OCI-M1 (cell line): ENCODE data around the gene ASIC2.
"Not testable (repeated sequence)": the region's sequence is repeated elsewhere in the genome, so short reads cannot be mapped to it uniquely, and the experiment has no call there.

Experiments
- DNase-seq: peaks from one replicate; lab custom pipeline; 2025; lab: John Stamatoyannopoulos, UW

ASIC2 gene

DNA sequence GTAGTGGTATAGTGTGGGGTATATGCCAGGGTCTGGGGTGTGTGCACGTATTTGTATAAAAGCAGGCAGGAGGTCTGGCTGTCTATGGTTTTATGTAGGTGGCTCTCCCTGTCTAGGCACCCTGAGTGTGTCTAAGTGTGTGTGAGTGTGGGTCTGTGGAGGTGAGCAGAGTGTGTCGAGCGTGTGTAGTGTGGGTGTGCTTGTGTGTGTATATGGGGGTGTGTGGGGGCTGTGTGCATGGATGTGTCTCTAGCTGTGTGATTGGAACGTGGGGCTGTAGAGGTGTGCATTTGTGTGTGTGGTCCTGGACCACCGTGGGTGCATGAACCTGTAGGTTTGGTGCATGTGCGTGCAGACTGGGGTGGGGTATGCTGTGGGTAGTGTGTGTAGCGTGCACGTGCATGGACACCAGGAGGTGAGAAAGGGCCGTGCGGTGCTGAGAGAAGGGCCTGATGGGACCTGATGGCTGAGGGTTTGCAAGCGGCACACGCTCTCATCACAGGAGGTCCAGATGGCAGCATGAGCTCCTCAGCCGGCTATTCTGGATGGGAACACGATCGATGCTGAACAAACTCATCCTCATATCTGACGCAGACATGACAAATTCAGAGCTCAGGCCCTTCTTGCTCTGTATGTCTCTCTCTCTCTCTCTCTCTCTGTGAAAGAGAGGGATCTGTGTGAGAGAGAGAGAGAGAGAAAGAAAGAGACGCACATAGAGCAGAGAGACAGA lies 273.8 kb downstream of the ASIC2 start:
- no peak for DNase-seq

DNA sequence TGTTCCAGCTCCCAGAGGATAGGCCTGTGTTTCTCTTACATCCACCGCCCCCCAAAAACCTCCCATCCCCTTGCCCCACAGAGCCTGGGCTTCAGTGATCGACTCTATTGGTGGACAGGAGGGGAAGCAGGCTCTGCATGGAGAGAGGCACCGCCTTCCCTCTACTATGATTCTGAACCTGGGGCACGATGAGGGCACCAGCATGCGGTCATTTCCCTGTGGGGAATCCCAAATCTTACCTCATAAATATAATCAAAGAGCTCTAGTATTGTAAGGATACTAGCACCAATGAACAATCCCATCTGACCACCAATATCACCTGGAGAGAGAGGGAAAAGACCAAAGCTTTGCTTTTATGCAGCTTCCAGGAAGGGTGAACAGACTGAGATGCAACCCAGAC lies 275.7 kb downstream of the ASIC2 start:
- no peak for DNase-seq

DNA sequence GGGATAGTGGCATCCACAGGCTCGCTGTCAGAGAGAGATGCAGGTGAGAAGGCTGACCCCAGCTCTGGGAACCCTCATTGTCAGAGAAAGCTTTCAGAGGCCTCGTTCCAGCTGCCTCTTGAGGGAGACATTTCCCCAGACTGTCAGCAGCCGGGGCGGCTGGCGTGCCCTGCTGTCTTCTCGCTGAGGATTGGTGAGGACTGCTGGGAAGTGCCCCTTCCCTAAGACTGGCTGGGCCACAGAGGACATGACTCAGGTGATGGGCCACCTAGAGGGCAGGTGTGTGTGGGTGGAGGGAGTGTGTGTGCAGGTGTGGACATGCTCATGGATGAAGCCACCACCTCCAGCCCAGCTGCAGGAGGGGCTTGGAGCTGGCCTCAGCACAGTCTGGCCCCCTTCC lies 276.2 kb downstream of the ASIC2 start:
- DNase-seq, result no peak

DNA sequence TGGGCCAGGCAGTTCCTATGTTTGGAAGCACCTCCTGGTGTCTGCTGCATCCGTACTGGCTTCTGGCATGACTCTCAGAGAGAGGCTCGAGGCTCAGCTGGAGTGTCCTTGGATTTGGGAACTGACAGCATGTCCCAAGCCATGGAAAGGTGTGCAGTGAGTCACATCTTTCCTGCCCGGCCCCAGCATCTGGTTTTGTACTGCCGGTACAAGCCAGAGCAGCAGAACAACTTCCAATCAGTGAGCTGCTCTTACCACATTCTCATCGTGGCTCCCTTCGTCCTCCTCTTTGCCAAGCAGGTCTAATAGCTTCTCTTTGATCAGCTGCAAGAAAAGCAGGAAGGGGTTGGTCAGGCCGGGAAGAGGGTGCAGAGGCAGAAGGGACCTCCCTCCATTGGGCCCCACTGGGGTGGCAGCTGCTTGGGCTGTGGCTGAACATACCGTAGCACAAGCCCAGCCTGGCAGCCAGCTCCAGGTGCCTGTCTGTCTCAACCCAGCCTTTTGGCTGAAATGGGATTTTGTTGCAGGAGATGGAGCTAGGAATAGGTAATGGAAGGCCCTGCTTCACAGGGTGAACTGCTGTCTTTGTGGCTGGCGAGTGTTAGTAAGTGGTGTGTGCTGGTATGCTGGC lies 277.3 kb downstream of the ASIC2 start:
- DNase-seq, result no peak

DNA sequence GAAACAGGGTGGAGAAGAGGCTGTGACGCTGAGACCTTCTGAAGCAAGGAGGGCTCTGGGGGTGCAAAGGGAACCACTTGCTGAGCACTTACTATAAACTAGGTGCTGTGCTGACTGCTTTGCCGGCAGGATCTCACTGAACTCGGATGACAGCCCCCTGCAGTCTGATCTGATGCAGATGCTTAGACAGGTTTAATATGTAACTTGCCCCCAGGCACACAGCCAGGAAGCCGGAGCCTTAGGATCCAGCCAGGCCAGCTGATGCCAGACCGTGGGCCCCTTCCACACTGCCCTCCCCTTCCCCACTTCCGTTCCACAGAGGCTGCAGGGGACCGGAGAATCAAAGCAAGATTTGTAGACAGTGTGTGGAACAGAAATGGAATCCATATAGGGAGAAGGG lies 278.3 kb downstream of the ASIC2 start:
- no peak for DNase-seq

DNA sequence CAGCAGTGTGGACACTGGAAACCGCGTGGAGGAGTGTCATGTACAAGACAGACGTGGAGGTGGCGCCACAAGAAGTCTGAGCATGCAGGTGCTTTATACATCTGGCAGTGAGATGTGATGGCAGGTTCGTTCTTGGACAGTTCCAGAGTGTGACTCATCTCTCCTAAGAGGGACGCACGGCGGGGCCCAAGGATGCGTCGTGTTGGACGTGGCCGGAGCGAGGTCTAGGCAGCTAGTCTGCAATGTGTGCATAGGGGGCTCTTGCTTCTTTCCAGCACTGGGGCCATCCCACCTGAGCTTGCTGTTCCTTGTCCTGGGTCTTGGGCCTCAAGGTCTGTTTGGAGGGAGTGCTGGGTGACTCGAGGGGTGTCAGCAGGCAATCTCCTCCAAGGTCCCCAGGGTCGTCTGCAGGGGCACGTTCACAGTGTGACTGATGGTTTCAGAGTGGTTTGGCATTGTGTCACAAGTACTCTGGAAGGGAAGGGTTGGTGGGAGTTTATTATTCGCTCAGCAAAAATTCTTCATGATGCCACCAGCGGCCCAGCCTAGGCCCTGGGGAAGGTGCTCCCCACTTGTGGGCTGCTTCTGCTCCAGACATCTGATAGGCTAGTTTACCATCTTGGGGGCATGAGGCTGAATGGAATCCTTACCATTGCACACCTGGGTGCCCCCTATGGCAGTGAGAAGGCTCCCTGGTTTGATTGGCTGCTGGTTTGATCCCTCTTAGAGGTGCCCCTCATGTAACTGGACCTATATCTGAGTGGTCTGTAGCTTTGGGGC lies 279.3 kb downstream of the ASIC2 start:
- DNase-seq, result no peak

DNA sequence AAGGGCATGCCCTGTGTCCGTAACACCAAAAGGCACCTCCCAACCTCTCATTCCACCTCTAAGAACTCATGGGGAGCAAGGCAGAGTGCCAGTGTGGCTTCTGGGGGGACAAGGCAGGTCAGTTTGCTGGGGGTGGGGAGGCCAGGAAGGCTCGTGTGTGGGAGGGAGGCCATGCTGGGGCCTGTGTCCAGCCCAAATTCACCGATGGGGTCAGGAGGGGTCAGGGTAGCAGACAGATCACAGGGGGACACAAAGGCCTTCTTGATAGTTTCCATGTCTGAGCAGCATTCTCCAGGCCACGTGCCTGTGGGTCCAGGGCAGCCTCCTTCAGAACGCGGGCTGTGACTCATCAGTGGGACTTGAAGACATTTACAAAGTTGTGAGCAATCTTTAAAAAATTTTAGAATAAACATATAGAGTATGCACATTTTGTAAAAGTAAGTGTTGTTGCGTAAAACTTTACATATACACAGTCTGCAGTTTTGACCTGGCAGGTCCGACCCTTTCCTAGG lies 280.5 kb downstream of the ASIC2 start:
- DNase-seq, result no peak

DNA sequence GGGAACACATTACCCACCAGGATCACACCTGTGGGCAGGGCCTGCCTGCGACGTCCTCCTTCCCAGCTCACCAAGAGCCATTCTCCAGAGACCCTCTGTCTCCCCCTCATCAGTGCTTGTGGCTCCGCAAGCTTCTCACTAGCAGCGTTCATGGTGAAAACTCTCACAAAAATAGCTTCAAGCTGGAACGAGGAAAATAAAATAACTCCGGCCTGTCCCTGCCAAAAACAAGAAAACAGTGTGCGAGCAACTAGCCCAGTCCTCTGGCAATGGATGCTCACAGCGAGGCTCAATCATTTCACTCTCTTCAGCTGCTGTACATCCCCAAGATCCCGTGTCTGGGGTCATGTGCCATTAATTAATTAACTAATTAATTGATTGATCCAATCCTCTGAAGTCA lies 283.5 kb downstream of the ASIC2 start:
- no peak for DNase-seq

DNA sequence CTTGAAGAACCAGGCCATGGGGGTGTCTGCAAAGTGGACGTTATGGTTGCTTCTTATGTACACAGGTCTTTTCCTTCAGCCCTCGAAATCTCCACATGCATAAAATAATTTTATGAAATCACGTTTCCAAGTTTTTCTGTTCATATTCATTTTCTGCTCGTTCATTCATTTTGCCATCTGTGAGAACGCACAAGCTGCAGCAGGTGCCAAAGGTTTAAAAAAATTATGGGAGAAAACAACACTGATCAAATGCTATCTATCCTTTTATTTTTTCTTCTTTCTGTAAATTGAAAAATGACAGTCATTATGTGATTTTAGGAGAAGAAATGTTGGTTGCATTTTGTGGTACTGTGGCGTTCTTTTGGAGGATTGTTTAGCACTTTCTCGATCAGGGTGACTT lies 285.9 kb downstream of the ASIC2 start:
- DNase-seq, result no peak

DNA sequence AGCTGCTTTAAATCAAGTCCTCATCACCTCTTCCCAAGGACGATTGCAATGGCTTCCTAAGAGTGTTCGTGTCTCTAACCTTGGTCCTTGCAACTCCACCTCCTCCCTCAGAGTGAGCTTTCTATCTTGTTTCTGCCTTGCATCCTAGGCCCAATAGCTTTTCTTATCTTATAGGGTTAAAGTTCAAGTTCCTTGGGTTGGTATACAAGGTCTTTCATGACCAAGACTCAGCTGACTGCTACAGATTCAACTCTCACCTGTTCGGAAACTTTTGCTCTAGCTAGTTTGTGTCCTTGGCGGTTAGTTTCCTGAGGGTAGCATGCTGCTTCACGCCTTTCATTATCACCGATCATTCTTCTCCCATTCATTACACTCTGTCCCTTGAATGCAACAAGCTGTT lies 290.8 kb downstream of the ASIC2 start:
- DNase-seq, result no peak

DNA sequence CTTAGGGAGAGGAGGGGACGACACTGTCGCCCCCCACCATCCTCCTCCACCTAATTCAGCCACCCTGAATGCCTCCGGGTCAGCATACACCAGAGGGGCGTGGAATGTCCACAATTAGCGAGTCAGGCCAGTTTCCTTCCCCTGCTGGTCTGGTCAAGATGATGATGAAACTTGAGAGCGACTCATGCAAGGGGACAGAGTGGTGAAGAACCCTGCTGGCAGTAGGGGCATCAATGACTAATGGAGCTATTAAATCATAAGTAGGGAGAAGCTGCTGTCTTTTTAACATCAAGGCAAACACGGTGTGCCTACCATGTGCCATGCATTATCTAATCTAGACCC lies 294.2 kb downstream of the ASIC2 start:
- no peak for DNase-seq

DNA sequence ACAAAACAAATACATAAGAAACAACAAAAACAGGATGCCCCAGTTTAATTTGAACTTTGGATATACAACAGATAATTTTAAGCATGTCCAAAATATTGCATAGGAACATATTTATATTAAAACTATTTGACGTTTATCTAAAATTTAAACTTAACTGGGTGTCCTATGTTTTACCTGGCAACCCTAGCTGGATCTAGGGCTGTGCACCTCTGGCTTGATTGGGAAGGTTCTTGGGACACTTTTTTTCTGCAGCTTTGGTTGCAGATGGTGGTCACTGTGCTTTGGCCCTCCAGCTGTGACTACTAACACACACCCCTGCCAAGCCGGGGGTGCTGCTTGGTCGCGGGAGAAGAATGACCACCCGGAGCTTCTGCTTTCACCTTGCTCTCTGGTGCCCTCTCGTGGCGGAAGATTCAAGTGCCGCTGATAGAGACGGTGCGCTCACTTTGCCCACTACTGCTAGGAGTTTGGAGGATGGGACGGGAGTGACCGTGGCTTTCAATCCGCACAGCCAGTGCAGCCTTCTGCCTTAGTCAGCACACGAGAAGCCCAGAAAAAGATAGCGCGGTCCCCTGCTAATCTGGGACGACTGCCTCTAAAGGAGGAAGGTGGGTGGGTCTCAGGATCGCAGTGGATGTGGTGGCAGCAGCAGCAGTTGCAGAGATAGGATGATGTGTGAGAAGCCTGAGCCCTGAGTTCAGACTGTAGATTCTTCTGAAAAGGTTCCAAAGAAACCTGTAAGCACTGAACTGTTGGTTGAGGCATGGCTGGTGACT lies 294.8 kb downstream of the ASIC2 start:
- peak; percentile 80 for DNase-seq

DNA sequence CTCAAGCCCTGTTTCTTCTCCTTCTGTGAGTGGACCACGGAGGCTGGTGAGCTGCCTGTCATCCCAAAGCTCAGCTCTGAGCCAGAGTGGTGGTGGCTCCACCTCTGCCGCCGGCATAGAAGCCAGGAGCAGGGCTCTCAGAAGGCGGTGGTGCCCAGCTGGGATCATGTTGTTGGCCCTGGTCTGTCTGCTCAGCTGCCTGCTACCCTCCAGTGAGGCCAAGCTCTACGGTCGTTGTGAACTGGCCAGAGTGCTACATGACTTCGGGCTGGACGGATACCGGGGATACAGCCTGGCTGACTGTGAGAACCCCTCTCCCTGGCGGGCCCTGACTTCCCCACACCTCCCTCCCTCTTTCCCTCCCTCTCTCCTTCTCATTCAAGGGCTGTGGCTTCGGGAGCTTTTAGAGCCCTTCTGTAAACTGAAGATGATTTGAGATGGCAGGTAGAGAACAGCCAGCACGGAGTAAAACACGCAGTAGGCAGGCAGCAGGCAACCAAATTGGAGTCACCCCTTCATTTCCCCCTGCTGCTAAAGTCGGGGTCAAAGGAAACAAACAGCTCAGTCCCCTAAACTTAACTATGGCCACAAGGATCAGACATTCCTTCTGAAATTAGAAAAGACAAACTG lies 297.6 kb downstream of the ASIC2 start:
- no peak for DNase-seq

DNA sequence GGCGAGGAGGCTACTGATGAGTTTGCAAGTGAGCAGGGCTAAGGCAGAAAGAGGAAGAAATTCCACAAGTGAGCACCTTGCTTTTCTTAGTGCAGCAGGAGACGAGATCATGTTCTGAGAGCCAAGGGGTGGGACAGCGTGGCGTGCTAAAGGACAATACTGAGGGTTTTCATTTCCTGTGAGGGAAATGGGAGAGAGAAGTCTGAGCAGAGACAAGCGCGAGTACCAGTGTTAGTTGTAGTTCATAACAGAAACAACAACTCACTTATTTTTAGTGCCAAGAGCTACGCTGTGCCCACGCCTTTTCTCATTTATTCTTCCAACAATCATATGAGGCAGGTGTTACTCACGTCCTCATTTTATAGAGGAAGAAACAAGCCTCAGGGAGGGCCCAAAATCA lies 299.1 kb downstream of the ASIC2 start:
- DNase-seq, result no peak

DNA sequence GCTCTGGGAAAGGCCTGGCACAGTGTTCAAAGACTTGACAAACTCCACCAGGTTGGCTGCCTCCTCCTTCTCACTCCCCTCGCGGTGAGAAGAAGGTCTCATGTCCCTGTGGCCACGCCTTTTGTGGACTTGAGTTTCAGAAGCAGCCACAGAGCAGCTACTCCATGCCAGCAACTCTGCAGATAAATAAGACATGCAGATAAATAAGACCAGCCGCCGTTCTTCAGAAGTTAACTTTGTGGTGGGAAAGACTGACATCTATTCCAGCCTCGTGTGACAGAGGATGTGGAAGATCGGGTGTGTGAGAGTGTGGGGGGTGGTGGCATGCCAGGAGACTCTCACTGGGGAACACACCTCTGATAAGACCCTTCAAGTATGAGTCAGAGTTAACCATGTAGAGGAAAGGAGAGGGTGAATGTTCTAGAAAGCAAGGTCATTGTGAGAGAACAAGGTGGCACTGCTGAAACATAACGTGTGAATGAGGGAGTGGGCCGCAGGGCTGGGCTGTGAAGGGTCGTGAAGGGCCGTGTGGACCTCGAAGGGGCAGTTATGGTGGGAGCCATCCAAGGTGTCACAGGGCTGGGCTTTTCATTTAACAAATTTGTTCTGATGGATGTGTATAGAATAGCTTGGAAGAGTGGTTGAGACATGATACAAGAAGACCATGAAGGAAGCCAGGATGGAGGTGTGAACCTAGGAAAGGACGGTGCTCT lies 300.6 kb downstream of the ASIC2 start:
- DNase-seq, result peak; percentile 21

DNA sequence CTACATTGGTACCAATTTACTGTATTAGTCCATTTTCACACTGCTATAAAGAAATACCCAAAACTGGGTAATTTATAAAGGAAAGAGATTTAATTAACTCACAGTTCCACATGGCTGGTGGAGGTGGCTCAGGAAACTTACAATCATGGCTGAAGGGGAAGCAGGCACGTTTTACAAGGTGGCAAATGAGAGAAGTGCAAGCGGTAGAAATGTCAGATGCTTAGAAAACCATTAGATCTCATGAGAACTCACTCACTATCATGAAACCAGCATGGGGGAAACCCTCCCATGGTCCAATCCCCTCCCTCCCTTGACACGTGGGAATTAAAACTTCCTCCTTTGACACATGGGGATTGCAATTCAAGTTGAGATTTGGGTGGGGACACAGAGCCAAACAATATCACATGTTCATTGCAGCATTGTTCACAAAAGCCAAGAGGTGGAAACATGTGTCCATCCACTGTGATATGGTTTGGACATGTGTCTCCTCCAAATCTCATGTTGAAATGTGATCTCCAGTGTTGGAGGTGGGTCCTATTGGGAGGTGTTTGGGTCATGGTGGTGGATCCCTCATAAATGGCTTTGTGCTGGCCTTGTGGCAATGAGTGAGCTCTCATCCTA lies 304.5 kb downstream of the ASIC2 start:
- no peak for DNase-seq

DNA sequence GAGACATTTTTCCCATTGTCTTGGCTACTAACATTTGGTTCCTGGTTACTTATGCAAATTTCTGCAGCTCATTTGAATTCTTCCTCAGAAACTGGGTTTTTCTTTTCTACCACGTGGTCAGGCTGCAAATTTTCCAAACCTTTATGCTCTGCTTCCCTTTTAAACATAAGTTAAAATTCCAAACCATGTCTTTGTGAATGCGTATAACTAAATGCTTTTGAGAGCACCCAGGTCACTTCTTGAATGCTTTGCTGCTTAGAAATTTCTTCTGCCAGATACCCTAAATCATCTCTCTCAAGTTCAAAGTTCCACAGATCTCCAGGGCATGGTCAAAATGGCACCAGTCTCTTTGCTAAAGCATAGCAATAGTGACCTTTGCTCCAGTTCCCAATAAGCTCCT lies 305.2 kb downstream of the ASIC2 start:
- DNase-seq, result not testable (repeated sequence)

DNA sequence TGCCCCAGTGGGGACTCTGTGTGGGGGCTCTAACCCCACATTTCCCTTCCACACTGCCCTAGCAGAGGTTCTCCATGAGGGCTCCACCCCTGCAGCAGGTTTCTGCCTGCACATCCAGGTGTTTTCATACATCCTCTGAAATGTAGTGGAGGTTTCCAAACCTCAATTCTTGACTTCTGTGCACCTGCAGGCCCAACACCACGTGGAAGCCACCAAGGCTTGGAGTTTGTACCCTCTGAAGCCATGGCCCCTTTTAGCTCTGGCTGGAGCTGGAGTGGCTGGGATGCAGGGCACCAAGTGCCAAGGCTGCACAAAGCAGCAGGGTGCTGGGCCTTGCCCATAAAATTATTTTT lies 305.7 kb downstream of the ASIC2 start:
- not testable (repeated sequence) for DNase-seq

DNA sequence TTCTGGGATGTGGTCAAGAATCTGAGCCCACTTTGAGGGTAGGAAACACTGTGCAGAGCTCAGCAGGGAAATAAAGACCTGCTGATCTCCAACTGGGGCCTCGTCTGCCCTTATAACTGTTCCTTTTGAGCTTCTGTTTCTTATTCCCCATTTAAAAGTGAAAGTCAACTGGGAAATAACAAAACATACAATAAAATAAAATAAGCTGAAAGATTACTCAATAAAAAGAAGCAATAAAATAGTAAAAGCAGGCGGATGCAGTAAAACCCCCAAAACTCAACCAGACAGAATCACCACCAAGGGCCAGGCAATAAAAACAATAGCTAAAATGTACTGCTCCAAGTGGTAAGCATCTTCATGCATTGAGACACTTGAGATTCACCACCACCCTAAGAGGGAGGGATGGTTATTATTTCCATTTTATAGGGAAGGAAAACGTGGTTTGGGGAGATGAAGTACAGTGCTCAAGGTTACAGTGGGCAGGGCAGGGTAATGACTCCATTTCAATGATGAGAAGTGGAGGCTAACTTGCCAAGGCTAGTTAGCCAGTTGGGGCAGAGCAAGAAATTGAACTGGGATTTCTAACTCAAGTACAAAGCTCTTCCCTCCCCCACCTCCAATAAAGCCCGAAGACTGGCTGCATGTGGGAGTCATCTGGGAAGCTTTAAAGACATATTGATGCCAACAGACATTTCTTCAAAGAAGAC lies 307.9 kb downstream of the ASIC2 start:
- no peak for DNase-seq

DNA sequence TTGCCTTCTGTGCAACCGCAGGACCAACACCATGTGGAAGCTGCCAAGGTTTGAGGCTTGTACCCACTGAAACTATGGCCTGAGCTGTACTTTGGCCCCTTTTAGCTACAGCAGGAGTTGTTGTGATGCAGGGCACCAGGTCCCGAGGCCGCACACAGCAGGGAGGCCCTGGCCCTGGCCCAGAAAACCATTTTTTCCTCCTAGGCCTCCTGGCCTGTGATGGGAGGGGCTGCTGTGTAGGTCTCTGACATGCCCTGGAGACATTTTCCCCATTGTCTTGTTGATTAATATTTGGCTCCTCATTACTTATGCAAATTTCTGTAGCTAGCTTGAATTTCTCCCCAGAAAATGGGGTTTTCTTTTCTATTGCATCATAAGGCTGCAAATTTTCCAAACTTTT lies 311.5 kb downstream of the ASIC2 start:
- not testable (repeated sequence) for DNase-seq
